Measurements from ENCODE around the gene E2F6. TPM values are rescaled to one million over a fixed set of nuclear protein-coding genes. Genes with fewer than 3 reads are reported as not detected.

Gene E2F6
- 10 to 100 TPM in 1 of 2 donors, 1 to 10 TPM in 1; 8.7 to 15.4 TPM for total RNA-seq
- 10 to 100 TPM; 17.9 to 21.7 (median 18.3) TPM for polyA plus RNA-seq (ENCODE audit: insufficient read length in 6 of 6)
- long read RNA-seq, donor 1, transcript E2F6-202 (7 exons, 3,218 nt), result major isoform, 7 of 9 reads
- long read RNA-seq, donor 1, partial matches to known transcripts, result 0 of 9 reads
- long read RNA-seq, donor 1, other reads (novel, unspliced or antisense), result 0 of 9 reads
- long read RNA-seq, donor 2, partial matches to known transcripts, result 0 of 9 reads
- long read RNA-seq, donor 2, other reads (novel, unspliced or antisense), result 0 of 9 reads
- long read RNA-seq, donor 3, partial matches to known transcripts, result 0 of 6 reads
- long read RNA-seq, donor 3, other reads (novel, unspliced or antisense), result 0 of 6 reads
- long read RNA-seq, donor 4, partial matches to known transcripts, result 0 of 3 reads
- long read RNA-seq, donor 4, other reads (novel, unspliced or antisense), result 0 of 3 reads
- long read RNA-seq, donor 5, partial matches to known transcripts, result 0 of 3 reads
- long read RNA-seq, donor 5, other reads (novel, unspliced or antisense), result 0 of 3 reads
- long read RNA-seq, donor 6, partial matches to known transcripts, result 0 of 5 reads
- long read RNA-seq, donor 6, other reads (novel, unspliced or antisense), result 0 of 5 reads
- long read RNA-seq, donor 7, partial matches to known transcripts, result 0 of 4 reads
- long read RNA-seq, donor 7, other reads (novel, unspliced or antisense), result 0 of 4 reads
- long read RNA-seq, donor 8, partial matches to known transcripts, result 0 of 5 reads
- long read RNA-seq, donor 8, other reads (novel, unspliced or antisense), result 0 of 5 reads
- long read RNA-seq, donor 9, partial matches to known transcripts, result 0 of 1 reads
- long read RNA-seq, donor 9, other reads (novel, unspliced or antisense), result 0 of 1 reads
- long read RNA-seq, donor 10, partial matches to known transcripts, result 1 of 6 reads
- long read RNA-seq, donor 10, other reads (novel, unspliced or antisense), result 1 of 6 reads
- long read RNA-seq, donor 11, partial matches to known transcripts, result 0 of 3 reads
- long read RNA-seq, donor 11, other reads (novel, unspliced or antisense), result 0 of 3 reads
- long read RNA-seq, donor 12, partial matches to known transcripts, result 0 of 4 reads
- long read RNA-seq, donor 12, other reads (novel, unspliced or antisense), result 0 of 4 reads

GRCh38 chr2:11465485-11466306 is at the start of gene E2F6:
TSS of gene E2F6 (minus strand) at chr2:11466161. CDS start at chr2:11465879, 282 bp downstream.
- Histone ChIP-seq H3K27me3 (no peaks in the 10 kb centered on the region), H3K36me3 (peaks cover 0 to 9% of the 10 kb centered on the region in 2 donors), H3K4me1 (peaks cover 7 to 41% of the 10 kb centered on the region in 2 donors), H3K4me3 (peak within 1 kb of the TSS; percentile 72 to 77), H3K27ac (peak within 1 kb of the TSS; percentile 92 to 93), H3K9me3 (no peaks in the 10 kb centered on the region)
- intact Hi-C loops (cut with DNase I), result no loop called here
- ATAC-seq (peak; percentile 97), DNase-seq (peak; percentile 88 to 97 (median 94))
- TF ChIP-seq CTCF (IDR thresholded peaks at IDR 0.05), result no peak

GRCh38 chr2:11515490-11515981 is 49.6 kb upstream of the E2F6 start:
- Histone ChIP-seq H3K36me3 (no peaks in the 10 kb centered on the region), H3K27me3 (no peaks in the 10 kb centered on the region), H3K9me3 (no peaks in the 10 kb centered on the region), H3K27ac (no peak overlapping the region), H3K4me3 (no peak overlapping the region), H3K4me1 (no peaks in the 10 kb centered on the region)
- ATAC-seq (no peak), DNase-seq (no peak)
- no peak for TF ChIP-seq CTCF (IDR thresholded peaks at IDR 0.05)
- intact Hi-C loops (cut with DNase I), result no loop called here

DNA sequence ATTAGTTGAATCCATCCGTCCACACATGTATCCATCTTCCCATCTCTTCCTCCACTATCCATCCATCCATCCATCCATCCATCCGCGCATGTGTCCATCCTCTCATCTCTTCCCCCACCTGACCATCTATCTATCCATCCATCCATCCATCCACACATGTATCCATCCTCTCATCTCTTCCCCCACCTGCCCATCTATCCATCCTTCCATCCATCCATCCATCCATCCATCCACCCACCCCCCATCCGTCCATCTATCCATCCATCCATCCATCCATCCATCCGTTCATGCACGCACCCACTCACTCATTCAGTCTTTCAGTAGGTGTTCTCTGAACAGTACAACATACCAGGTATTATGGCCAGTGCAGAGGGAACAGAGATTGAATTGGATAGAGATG is 48.9 kb upstream of the E2F6 start:
- H3K27ac ChIP-seq, result no peak overlapping the region
- intact Hi-C loops (cut with DNase I), result no loop called here

More for the DNA sequence above, 48.9 kb upstream of the E2F6 start:
- Histone ChIP-seq H3K27me3 (no peaks in the 10 kb centered on the region), H3K4me3 (no peak overlapping the region), H3K9me3 (no peaks in the 10 kb centered on the region), H3K36me3 (no peaks in the 10 kb centered on the region), H3K4me1 (no peaks in the 10 kb centered on the region)
- DNase-seq (no peak), ATAC-seq (no peak)
- TF ChIP-seq CTCF (IDR thresholded peaks at IDR 0.05), result no peak

Measured in left lung (tissue), 14 donors.